Gastroesophageal sphincter (tissue), 4 donors: ENCODE results near the gene NCOA5. TPM values are rescaled to one million over a fixed set of nuclear protein-coding genes. Genes with fewer than 3 reads are reported as not detected.

Experiments
- ATAC-seq: fragments of 150-250 bp; one replicate; pipeline ENCODE4 v1.9.1; 2016; ENCODE audit warnings: mild to moderate bottlenecking, moderate library complexity
- H3K27ac ChIP-seq, 4 donors: fragments of 200-600 bp; sonication (generic) in 3 of 4; 1 replicate in 3 of 4; 2 replicates in 1 of 4; pipeline ENCODE4 v1.5.1; 2016 to 2019
- H3K27me3 ChIP-seq: fragments of 200-600 bp; sonication (generic); one replicate; pipeline ENCODE4 v1.5.1; 2019
- H3K36me3 ChIP-seq, 2 donors: fragments of 200-600 bp; sonication (generic); one replicate each; pipeline ENCODE4 v1.5.1; 2019; ENCODE audit warnings: control low read depth in 1 of 2
- H3K4me1 ChIP-seq, 3 donors: fragments of 200-600 bp; sonication (generic); 1 replicate in 2 of 3; 2 replicates in 1 of 3; pipeline ENCODE4 v1.5.1; 2016 to 2019; ENCODE audit warnings: control low read depth in 2 of 3
- H3K4me3 ChIP-seq, 2 donors: fragments of 200-600 bp; sonication (generic); one replicate each; pipeline ENCODE4 v1.5.1; 2019; ENCODE audit warnings: mild to moderate bottlenecking in 1 of 2, moderate library complexity in 1 of 2
- H3K9me3 ChIP-seq, 3 donors: fragments of 200-600 bp; sonication (generic); one replicate each; pipeline ENCODE4 v1.5.1; 2017 to 2019; ENCODE audit warnings: control low read depth in 2 of 3
- EP300 ChIP-seq: sonication (generic); formaldehyde crosslinking; IDR thresholded peaks from one replicate; pipeline ENCODE4 v1.6.1; 2017; ENCODE audit warnings: antibody characterized with exemption, mild to moderate bottlenecking
- POLR2A ChIP-seq, 2 donors: fragments of 450-650 bp; IDR thresholded peaks; one replicate each; pipeline ENCODE4 v1.6.1; 2017; ENCODE audit warnings: antibody characterized with exemption in 2 of 2, mild to moderate bottlenecking in 2 of 2, moderate library complexity in 1 of 2
- POLR2AphosphoS5 ChIP-seq: sonication (generic); formaldehyde crosslinking; IDR thresholded peaks from one replicate; pipeline ENCODE4 v1.6.1; 2017; ENCODE audit warnings: antibody characterized with exemption
- WGBS, 2 donors: methylation state at CpG; one replicate each; pipeline ENCODE4 v1.1.5; 2018; ENCODE audit warnings: low coverage in 1 of 2; 5-methylcytosine and 5-hydroxymethylcytosine counted together
- total RNA-seq, 4 donors: library from RNA; depleted of rRNA; stranded (reverse); fragments of >200 nt; gene quantifications; one replicate each; pipeline ENCODE4 v1.1.0, GENCODE V29; 2016
- TF ChIP-seq, protein P1 (sequence below), 4 experiments: fragments of 200-600 bp in 2 of 4; fragments of 450-650 bp in 2 of 4; sonication (generic) in 1 of 4; IDR thresholded peaks; one replicate each; pipeline ENCODE4 v1.5.1; 2017 to 2019; ENCODE audit warnings: antibody characterized with exemption in 4 of 4, mild to moderate bottlenecking in 2 of 4, moderate library complexity in 2 of 4

The NCOA5 gene
- total RNA-seq, 4 donors from 2014 or later: 26.3 to 39.8 (median 30.8) TPM

DNA sequence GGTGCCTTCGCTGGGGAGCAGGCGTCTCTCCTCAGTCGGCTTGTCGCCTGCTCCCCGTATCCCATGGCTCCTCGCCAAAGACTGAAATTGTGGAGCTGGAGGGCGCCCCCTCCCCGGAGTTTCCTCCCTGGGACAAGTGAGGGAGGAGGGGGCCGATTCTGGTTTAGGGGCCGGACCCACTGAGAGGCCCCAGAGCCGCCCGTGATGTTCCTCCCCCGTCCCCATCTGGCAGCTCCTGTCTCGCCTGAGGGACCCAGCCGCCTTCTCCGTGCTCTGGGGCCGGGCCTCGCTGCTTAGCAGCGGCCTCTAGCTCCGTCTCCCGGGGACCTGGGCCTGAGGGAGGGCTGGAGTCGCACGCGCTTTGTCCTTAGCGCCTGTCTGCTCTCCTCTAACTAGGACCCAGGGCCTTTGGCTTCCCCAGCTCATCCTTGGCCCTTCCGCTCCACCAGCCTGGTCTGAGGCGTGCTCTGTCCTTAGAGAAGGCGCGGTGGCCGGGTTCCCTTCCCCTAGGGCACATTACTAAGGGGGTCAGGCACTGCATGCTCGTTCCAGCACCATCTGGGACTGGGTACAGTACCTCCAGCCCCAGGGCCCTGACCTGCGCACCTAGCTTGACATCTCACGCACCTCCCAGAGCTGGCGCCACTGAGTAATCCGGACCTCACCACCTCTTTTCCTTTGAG, 31.0 kb downstream of the NCOA5 start:
- H3K27me3 ChIP-seq: peaks cover 56% of the 10 kb centered on the region
- H3K4me1 ChIP-seq: peaks cover 0 to 42% (median 15%) of the 10 kb centered on the region in 3 donors
- H3K36me3 ChIP-seq: peaks cover 1 to 46% of the 10 kb centered on the region in 2 donors
- no peaks in the 10 kb centered on the region for H3K9me3 ChIP-seq
- no CpG with 5 or more reads among the region's 35 CpGs for WGBS, 2 donors
- peak overlapping the region in 1 of 2 donors; percentile 36 for H3K4me3 ChIP-seq
- no peak for ATAC-seq
- TF ChIP-seq, protein P1, sequence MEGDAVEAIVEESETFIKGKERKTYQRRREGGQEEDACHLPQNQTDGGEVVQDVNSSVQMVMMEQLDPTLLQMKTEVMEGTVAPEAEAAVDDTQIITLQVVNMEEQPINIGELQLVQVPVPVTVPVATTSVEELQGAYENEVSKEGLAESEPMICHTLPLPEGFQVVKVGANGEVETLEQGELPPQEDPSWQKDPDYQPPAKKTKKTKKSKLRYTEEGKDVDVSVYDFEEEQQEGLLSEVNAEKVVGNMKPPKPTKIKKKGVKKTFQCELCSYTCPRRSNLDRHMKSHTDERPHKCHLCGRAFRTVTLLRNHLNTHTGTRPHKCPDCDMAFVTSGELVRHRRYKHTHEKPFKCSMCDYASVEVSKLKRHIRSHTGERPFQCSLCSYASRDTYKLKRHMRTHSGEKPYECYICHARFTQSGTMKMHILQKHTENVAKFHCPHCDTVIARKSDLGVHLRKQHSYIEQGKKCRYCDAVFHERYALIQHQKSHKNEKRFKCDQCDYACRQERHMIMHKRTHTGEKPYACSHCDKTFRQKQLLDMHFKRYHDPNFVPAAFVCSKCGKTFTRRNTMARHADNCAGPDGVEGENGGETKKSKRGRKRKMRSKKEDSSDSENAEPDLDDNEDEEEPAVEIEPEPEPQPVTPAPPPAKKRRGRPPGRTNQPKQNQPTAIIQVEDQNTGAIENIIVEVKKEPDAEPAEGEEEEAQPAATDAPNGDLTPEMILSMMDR (IDR thresholded peaks at IDR 0.05): no peak
- TF ChIP-seq EP300 (no peak), POLR2AphosphoS5 (no peak), POLR2A (IDR thresholded peaks at IDR 0.05) (no peak)
- H3K27ac ChIP-seq: no peak overlapping the region

DNA sequence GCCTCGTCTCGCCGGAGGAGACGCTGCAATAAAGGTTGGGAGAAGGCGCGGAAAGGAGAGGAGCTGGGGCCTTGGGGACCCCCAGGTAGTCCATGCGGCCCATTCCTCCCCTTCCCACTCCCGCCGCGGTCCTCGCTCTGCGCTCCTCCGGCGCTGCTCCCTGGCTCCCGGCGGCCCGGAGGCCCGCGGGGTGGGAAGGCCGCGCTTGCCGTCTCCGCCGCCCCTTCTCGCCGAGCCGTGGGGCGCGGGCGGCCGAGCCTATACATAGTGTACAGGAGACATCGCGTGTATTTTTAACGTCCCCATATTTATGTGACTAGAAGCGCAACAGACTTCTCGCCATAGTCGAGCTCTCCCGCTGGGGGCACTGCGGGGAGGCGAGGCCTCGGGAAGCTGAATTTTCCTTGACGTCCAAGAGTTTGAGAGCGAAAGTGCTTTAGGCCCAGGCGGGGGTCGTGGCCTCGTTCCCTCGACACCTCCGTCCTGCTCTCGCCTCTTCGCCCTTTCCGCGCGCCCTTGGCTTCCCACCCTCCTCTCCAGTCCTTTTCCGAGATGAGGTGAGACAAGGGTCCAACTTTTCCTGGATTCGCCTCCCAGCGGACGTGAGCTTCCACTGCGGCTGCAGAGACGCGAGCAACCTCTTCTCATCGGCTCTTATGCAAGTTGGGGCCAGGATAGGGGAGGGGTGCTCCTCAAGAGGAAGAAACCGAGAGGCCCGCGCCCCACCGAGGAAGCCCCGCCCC, 31.7 kb downstream of the NCOA5 start:
- peaks cover 0 to 39% of the 10 kb centered on the region in 2 donors for H3K36me3 ChIP-seq
- peaks cover 0 to 42% (median 15%) of the 10 kb centered on the region in 3 donors for H3K4me1 ChIP-seq
- H3K27ac ChIP-seq: no peak overlapping the region
- peak; percentile 29 for ATAC-seq
- H3K4me3 ChIP-seq: peak overlapping the region in 1 of 2 donors; percentile 36
- no peaks in the 10 kb centered on the region for H3K9me3 ChIP-seq
- H3K27me3 ChIP-seq: peaks cover 63% of the 10 kb centered on the region
- TF ChIP-seq POLR2A (IDR thresholded peaks at IDR 0.05) (no peak), EP300 (no peak), POLR2AphosphoS5 (no peak)
- TF ChIP-seq, protein P1 (IDR thresholded peaks at IDR 0.05): peak in 2 of 4 experiments; percentile 10 to 24
- WGBS, 2 donors: 5% methylated on average over 12 of the region's 66 CpGs; no CpG with 5 or more reads in 1 of the 2 donors

DNA sequence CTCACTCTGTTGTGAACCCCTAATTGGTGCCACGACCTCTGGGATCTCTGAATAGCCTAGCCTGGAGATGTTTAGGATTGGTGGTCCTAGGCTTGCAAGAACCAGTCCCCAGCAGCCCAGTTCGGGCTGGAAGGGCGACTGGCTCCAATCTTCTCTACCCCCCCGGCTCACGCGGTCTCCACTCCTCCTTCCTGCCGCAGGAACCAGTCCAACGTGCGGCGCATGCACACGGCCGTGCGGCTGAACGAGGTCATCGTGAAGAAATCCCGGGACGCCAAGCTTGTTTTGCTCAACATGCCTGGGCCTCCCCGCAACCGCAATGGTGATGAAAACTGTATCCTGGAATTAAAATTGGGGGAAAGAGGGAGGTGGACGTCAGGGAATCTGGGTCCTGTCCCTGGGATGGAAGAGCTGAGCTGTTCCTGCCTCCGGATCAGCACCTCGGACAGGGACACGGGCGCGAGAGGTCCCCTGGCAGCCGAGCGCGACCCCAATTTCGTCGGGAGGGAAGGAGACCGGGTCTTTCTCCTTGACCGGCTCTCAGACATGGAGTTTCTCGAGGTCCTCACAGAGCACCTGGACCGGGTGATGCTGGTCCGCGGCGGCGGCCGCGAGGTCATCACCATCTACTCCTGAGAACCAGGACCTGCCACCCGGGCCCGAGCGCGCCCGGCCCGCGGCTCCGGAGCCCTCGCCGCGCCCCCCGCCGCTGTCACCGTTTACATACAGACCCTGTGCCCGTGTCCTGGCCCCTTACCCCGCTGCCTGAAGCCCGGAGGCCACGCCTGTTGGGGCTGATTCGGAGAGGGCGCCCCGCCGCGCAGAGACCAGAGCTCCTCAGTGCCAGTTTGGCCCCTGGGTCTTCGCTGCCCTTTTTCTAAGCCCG, 32.5 kb downstream of the NCOA5 start:
- Histone ChIP-seq H3K9me3 (no peaks in the 10 kb centered on the region), H3K27ac (no peak overlapping the region), H3K36me3 (peaks cover 0 to 31% of the 10 kb centered on the region in 2 donors), H3K27me3 (peaks cover 68% of the 10 kb centered on the region), H3K4me3 (peak overlapping the region in 1 of 2 donors; percentile 36), H3K4me1 (peaks cover 0 to 42% (median 15%) of the 10 kb centered on the region in 3 donors)
- 24 to 32% methylated on average over 5 to 16 of the region's 65 CpGs for WGBS, 2 donors
- TF ChIP-seq EP300 (no peak), POLR2A (IDR thresholded peaks at IDR 0.05) (no peak), POLR2AphosphoS5 (no peak)
- TF ChIP-seq, protein P1 (IDR thresholded peaks at IDR 0.05): no peak
- ATAC-seq: peak; percentile 48

DNA sequence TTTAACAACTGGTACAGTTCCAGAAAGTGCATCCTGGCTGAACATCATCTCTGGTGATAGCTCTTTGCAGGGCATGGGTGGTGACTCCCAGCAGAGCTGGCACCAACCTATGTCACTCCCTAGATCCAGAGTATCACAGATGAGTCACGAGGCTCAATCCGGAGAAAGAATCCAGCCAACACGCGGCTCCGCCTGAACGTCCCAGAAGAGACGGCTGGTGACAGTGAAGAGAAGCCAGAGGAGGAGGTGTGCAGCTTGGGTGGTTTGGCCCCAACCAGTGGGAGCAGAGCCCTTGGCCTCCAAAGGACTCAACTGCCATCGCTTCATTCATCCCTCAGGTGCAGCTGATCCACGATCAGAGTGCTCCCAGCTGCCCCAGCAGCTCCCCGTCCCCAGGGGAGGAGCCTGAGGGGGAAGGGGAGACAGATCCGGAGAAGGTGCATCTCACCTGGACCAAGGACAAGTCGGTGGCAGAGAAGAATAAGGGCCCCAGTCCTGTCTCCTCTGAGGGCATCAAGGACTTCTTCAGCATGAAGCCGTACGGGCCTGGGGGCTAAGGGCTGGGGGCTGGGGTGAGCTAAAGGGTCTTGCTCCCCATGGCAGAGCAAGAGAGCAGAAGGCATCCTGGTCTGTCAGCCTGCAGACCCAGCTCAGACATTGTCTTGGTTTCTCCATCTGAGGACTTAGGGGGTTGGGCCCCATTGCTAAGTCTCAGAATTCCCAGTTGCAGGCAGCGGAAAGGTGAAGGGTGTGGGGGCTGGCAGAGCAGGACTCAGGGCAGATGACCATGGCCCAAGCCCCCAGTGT, 33.5 kb downstream of the NCOA5 start:
- Histone ChIP-seq H3K27me3 (peaks cover 76% of the 10 kb centered on the region), H3K27ac (no peak overlapping the region), H3K4me1 (peaks cover 0 to 36% (median 14%) of the 10 kb centered on the region in 3 donors), H3K4me3 (no peak overlapping the region), H3K36me3 (peaks cover 0 to 21% of the 10 kb centered on the region in 2 donors), H3K9me3 (no peaks in the 10 kb centered on the region)
- ATAC-seq: no peak
- 80 to 91% methylated on average over 1 to 5 of the region's 15 CpGs for WGBS, 2 donors
- TF ChIP-seq POLR2A (IDR thresholded peaks at IDR 0.05) (no peak), EP300 (no peak), POLR2AphosphoS5 (no peak)
- TF ChIP-seq, protein P1 (IDR thresholded peaks at IDR 0.05): no peak
